CD4-positive, alpha-beta T cell treated with Interleukin-6 at 100 ng/mL for 8 hours (primary cell): ENCODE results near the gene RALB.
"Not testable (repeated sequence)": the region's sequence is repeated elsewhere in the genome, so short reads cannot be mapped to it uniquely, and the experiment has no call there.

ENCODE experiments used
- DNase-seq: peaks from one replicate; pipeline ENCODE4 v3.0.0-alpha.2; 2020; ENCODE audit warnings: mixed read lengths, low spot score

RALB gene

DNA sequence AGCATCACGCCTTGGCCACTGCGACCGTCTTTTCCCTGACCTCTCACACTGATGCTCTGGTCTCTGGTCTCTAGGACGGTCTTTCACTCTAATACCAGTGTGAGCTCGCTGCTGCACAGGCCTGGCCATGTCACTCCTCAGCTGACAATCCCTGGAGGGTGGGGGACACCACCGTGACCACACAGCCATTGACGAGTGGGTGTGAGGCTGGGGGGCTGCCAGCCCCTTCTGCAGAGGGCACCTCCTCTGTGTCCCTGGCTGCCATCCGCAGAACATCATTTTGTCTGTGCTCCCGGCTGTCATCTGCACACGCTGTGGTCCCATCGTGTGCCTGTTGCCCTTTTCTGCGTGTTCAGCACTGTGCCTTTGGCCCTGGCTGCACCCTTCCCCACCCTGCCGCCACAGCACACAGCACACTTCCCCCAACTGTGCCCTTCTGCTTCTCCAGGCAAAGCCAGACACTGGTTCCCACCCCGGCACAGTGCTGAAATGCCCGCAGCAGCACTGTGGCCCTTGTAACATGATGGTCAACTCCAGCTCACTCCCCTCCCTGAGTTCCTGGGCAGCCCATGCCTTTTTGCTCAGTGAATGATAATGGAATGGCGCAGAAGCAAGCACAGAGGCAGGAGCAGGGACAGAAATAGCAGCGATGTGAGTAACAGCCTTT lies 62.8 kb downstream of the RALB start:
- no peak for DNase-seq

DNA sequence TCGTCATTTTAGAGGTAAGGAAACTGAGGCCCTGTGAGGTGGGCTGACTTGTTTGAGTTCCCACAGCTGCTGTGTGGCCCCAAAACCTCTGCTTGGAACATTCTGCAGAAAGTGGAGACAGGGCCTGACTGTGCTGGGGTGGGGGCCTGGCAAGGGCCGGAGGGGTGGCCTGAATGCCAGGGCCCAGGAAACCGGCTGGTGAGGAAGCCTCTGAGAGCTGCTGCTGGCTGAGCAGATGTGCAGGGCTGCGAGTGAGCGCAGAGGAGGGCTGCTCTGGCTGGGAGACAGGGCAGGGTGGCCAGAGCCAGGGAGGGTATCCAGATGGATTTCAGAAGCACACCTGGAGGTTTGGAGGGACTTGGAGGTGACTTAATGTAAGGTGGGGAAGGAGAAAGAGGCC lies 63.4 kb downstream of the RALB start:
- no peak for DNase-seq

DNA sequence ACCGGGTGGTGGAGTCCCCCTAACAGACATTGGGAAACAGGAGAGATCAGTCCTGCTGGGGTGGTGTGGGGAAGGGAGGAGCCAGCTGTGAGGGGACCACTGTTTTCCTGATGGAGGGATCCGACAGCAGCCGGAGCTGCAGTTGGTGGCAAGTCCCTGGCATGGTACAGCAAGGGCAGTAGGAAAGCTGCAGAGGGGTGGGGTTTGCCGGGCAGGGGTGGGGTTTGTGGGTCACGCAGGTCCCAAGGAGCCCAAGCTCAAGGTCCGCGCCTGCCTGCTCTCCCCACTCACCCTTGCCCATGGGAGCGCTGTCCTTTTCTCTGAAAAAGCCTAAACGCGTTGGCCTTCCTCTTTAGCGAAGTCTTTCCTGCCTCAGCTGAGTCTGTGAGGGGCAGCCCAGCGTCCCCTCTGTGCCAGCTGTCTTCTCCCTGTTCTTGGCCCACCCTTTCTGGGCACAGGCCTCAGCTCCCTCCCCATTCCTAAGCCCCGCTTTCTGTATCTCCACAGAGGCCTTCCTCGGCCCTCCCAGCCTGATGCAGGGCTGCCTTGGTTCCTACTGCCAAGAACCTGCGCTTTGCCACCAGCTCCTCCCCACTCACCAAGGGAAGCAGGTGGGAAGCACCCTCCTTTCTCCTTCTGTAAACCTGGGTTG lies 64.0 kb downstream of the RALB start:
- DNase-seq = no peak

GRCh38 chr2:120317180-120317533 lies 64.5 kb downstream of the RALB start:
- no peak for DNase-seq

- no peak for DNase-seq
Measured at GRCh38 chr2:120317916-120318315, 65.3 kb downstream of the RALB start.

- no peak for DNase-seq
Measured at GRCh38 chr2:120318626-120319025, 66.0 kb downstream of the RALB start.

DNA sequence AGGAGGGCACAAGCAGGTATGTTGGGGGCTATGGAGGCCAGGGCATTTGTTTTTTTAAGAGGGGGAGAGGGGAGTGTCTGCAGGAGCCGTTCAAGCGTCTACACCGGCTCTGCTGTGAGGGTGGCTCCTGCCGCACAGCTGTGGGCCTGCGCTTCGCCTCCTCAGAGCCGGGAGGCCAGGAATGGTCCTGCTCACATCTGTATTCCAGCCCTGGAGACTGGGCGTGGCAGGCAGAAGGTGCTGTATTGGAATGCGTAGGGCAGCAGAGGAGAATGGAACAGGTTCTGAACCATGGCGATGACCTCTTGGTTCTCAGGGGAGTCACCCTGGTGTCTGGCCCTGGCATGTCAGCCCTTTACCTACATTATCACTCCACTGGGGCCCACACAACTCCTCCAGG lies 66.5 kb downstream of the RALB start:
- DNase-seq = no peak

DNA sequence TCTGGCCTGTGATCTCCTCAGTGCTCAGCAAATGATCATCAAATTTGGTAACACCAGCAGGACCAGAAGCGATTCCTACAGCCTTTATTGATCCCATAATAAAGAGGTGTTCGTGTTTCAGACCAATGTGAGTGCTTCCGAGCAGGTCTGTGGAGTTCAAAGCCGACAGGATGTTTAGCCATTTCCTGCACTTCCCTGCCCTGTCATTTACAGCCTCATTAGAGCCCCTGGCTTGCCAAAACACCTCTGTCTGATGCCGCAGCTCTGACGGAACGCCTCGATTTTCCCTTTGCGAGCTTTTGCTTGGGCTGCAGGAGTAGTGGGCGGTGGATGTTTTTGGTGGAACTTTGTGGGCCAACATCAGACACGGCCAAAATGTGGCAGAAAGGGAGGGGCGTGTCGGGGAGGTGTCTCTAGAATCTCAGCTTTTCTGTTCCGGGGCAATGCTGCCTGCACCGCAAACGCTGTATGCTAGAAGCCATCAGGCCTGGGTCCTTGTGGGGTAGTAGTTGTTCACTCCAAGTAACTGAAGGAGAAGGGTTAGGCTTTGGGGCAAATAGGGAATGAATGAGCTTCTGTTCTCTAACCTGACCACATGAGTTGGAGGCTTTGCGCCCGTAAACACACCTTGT lies 67.2 kb downstream of the RALB start:
- DNase-seq = no peak

DNA sequence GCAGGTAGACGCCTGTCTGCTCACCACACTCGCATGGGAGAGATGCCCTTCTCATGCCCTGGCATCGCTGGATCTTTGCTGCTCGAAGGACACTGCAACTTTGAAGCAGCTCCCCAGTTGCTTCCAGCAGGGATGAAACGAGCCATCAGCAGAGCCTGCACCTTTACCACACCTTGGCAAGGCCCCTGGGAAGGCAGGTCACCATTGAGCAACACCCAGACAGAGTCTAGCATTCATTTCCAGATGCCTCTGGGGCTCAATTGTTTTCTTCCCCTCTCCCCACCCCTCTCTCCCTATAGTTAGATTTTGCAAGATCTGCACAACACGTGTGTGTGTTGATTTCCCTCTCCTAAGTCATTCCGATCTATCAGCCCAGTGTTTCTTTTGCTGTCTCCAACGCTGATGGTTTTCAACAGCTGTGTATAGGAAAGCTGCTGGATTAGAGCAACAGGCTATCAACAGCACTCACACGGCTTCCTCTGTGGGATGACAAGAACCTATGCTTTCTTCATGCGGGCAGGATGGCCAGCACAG lies 67.7 kb downstream of the RALB start:
- no peak for DNase-seq

DNA sequence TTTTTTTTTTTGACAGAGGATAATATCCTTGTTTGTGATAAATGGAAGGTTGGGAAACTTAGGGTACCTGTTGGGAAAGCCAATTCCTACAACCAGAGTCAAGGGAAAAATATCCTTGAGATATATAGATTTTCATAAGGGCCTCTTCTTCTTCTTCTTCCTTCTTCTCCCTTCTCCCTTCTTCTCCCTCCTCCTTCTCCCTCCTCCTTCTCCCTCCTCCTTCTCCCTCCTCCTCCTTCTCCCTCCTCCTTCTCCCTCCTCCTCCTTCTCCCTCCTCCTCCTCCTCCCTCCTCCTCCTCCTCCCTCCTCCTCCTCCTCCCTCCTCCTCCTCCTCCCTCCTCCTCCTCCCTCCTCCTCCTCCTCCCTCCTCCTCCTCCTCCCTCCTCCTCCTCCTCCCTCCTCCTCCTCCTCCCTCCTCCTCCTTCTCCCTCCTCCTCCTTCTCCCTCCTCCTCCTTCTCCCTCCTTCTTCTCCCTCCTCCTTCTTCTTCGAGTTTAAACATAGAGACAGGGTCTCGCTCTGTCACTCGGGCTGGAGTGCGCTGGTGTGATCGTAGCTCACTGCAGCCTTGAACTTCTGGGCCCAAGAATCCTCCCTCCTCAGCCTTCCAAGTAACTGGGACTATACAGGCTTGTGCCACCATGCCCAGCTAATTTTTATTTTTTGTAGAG lies 68.4 kb downstream of the RALB start:
- not testable (repeated sequence) for DNase-seq

GRCh38 chr2:120321721-120322284 lies 69.2 kb downstream of the RALB start:
- no peak for DNase-seq

DNA sequence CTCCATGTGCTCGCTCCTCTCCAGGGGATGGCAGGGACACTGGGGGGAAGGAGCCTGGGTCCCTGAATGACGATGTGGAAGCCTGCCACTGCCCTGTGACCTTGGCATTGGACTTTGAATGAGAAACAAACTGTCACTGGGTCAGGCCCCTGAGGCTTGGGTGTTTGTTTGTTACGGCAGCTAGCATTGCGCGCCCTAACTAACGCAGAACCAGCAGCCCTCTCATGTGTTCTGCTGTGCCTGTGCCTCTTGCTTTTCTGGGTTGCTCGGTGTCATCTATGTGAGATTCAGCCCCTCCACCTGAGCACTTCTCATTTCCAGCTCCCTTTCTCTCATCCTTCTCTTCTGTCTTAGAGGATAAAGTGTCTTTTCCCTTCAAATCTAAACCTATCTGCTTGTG lies 69.7 kb downstream of the RALB start:
- DNase-seq = no peak

- no peak for DNase-seq
Measured at GRCh38 chr2:120323214-120323613, 70.6 kb downstream of the RALB start.

GRCh38 chr2:120323807-120324399 lies 71.3 kb downstream of the RALB start:
- no peak for DNase-seq

DNA sequence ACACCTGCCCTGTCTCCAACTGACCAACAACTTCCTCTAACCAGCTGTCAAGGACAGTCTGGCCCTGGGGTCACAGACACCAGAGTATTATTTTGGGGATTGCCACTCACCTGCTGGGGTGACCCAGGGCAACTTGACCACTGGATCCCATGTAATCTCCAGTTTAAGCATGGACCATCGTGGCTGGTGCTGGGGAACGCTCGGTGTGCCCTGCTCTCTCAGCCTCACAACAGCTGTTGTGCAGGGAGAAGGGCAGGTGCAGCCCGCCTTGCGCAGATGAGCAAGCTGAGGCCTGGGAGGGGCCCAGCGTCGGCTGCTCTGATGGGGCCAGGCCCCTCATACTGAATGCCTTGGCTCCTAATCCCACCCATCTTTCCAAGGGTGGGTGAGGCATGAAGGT lies 72.3 kb downstream of the RALB start:
- no peak for DNase-seq

DNA sequence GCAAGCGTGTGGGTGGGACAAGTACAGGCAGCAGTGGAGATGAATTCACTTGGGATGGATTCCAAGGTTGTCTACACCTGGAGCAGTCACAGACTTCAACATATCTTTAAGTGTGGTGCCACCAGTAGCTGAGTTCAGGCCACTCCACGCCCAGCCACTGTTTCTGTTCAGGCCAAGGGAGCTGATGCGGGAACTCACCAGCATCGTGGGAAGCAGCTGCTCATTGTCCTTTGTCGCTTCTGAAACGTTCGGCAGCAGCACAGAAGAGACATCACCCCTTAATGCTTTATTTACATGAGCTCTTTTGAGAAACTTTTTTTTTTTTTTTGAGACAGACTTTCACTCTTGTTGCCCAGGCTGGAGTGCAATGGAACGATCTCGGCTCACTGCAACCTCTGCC lies 73.4 kb downstream of the RALB start:
- DNase-seq = no peak

DNA sequence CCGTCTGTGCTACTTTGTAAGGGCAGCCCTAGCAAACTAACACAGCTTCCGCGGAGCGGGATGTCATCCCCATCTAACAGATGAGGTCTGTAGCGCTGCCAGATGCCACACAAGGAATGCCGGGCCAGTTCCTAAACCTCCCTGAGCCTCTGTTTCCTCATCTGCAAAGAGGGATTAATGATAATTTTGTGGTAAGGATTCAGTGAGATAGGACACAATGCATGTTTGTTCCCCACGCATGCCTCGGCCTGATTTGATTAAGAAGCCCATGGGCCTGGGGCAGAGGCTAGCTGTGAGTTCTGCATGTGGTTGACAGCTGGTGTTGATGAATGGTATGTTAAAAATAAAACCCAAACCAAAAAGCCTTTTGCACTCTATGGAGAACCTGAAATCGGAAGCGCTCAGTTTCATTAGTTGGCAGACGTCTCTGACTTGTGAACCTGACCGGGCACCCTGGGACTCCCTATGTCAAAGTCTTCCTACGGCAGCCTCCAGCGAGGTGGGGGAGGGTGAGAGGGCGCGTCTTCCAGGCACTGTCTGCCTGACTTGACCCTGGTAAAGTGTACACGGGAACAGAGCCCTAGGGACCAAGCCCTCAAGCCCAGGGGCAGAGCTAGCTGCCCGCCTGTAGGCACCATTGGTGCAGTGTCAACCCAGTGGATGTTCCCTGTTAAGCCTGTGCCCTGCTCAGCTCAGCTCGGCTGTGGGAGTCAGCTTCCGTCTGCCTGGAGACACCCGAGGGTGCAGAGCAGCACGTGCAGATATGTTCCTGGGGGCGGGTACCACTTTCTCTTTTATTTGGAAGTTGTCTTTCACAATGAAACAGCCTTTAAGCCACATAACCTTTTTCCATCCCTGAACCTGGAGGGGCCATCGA lies 78.5 kb downstream of the RALB start:
- DNase-seq = no peak

GRCh38 chr2:120331903-120332302 lies 79.3 kb downstream of the RALB start:
- no peak for DNase-seq

DNA sequence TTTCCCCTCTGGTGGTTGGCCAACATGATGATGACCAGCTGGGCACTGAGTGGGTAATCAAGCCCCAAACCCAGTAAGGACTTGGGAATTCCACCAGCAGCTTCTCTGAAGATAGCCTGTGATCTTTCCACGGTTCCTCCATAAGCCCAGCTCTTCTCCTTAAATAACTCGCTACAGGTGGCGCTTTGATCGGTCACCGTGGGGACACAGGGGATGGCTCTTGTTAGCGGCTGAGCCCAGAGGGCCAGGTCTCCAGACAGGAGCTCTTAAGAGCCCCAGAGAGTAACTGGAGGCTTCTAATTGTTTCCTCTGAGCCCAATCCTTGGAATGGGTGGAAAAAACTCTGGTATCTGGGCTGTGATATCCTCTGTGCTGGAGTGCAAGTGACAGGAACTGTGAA lies 79.7 kb downstream of the RALB start:
- no peak for DNase-seq

- DNase-seq = no peak
Measured at GRCh38 chr2:120334068-120334467, 81.4 kb downstream of the RALB start.

GRCh38 chr2:120336749-120337148 lies 84.1 kb downstream of the RALB start:
- DNase-seq = no peak
